Osteocyte (in vitro differentiated cells): ENCODE measurements around the gene NIM1K. TPM values are rescaled to one million over a fixed set of nuclear protein-coding genes. Genes with fewer than 3 reads are reported as not detected.
"Not testable (repeated sequence)": the region's sequence is repeated elsewhere in the genome, so short reads cannot be mapped to it uniquely, and the experiment has no call there.

ENCODE experiments used
- DNase-seq: peaks from one replicate; pipeline ENCODE4 v3.0.0; 2021; ENCODE audit warnings: mixed read lengths; ENCODE audit not compliant: unreplicated experiment; ENCODE audit errors: extremely low spot score
- H3K27ac Mint-ChIP-seq: one replicate; pipeline ENCODE4 v1.8.0; 2021; ENCODE audit warnings: mild to moderate bottlenecking, mixed read lengths; ENCODE audit not compliant: unreplicated experiment
- H3K27me3 Mint-ChIP-seq: one replicate; pipeline ENCODE4 v1.8.0; 2021; ENCODE audit warnings: mixed read lengths; ENCODE audit not compliant: unreplicated experiment
- H3K36me3 Mint-ChIP-seq: one replicate; pipeline ENCODE4 v1.8.0; 2021; ENCODE audit warnings: mixed read lengths; ENCODE audit not compliant: unreplicated experiment
- H3K4me1 Mint-ChIP-seq: one replicate; pipeline ENCODE4 v1.8.0; 2021; ENCODE audit warnings: mixed read lengths; ENCODE audit not compliant: unreplicated experiment
- H3K4me3 Mint-ChIP-seq: one replicate; pipeline ENCODE4 v1.8.0; 2021; ENCODE audit warnings: mild to moderate bottlenecking, moderate library complexity, mixed read lengths; ENCODE audit not compliant: unreplicated experiment
- H3K9me3 Mint-ChIP-seq: one replicate; pipeline ENCODE4 v1.8.0; 2021; ENCODE audit warnings: mixed read lengths; ENCODE audit not compliant: unreplicated experiment
- total RNA-seq: library from RNA; stranded (reverse); gene quantifications from 2 replicates; pipeline ENCODE4 v1.2.1, GENCODE V29; 2021
- TF ChIP-seq, protein P1 (sequence below): fragments of 200-600 bp; sonication (generic); IDR thresholded peaks from 2 replicates; pipeline ENCODE4 v1.5.0; 2021; ENCODE audit warnings: antibody characterized with exemption, mild to moderate bottlenecking, moderate library complexity

NIM1K gene
- total RNA-seq, 1 donor from 2014 or later: 0.43 TPM

DNA sequence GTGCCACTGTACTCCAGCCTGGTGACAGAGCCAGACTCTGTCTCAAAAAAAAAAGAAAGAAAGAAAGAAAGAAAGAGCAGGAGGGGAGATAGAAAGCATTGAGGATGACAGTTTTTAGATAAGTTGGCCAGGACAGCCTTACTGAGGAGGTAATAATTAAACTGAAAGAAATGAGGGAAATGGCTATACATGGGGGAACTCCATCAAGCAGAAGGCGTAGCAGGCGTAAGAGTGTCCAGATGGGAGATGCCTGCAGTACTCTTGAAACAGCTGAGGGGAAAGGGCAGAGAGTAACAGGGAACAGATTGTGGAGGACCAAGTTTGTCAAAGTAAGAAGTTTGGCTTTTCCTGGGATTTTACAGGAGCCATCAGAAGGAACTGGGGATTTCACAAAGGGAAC is 63.7 kb downstream of the NIM1K start:
- no peaks in the 10 kb centered on the region for H3K36me3 Mint-ChIP-seq
- H3K9me3 Mint-ChIP-seq: no peaks in the 10 kb centered on the region
- no peak overlapping the region for H3K4me3 Mint-ChIP-seq
- no peak for DNase-seq
- TF ChIP-seq, protein P1, sequence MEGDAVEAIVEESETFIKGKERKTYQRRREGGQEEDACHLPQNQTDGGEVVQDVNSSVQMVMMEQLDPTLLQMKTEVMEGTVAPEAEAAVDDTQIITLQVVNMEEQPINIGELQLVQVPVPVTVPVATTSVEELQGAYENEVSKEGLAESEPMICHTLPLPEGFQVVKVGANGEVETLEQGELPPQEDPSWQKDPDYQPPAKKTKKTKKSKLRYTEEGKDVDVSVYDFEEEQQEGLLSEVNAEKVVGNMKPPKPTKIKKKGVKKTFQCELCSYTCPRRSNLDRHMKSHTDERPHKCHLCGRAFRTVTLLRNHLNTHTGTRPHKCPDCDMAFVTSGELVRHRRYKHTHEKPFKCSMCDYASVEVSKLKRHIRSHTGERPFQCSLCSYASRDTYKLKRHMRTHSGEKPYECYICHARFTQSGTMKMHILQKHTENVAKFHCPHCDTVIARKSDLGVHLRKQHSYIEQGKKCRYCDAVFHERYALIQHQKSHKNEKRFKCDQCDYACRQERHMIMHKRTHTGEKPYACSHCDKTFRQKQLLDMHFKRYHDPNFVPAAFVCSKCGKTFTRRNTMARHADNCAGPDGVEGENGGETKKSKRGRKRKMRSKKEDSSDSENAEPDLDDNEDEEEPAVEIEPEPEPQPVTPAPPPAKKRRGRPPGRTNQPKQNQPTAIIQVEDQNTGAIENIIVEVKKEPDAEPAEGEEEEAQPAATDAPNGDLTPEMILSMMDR: no peak
- no peaks in the 10 kb centered on the region for H3K4me1 Mint-ChIP-seq
- H3K27ac Mint-ChIP-seq: no peak overlapping the region
- H3K27me3 Mint-ChIP-seq: peaks cover 48% of the 10 kb centered on the region

DNA sequence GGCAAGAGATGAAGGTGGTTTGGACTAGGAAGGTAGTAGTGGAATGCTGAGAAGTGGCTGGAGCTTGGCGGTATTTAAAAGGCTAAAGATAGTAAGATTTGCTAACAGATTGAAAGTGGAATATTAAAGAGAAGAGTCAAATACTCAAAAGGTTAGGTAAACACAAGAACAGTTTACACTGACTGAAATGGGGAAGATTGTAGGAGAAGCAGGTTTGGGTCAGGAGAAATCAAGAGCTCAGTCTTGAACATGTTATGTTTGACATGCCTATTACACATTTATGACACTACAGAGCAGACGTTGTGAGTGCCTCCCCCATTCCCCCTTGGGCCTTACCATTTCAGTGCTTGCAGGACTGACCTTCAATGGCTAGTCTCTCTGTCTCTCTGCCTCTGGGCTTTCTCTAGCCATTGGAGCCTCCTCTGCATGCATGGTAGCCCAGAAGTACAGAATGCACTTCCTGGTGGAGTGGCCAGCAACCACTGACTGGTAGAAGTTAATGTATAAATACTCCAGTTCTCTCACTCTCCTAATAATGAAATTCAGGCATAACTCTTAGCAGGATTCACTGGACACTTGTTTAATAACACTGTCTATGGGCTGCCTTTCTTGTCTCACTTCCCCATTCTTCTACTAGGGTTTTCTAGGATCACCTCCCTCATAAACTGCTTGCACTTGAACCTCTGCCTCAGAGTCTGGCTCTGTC is 64.4 kb downstream of the NIM1K start:
- TF ChIP-seq, protein P1: no peak
- no peak overlapping the region for H3K4me3 Mint-ChIP-seq

DNA sequence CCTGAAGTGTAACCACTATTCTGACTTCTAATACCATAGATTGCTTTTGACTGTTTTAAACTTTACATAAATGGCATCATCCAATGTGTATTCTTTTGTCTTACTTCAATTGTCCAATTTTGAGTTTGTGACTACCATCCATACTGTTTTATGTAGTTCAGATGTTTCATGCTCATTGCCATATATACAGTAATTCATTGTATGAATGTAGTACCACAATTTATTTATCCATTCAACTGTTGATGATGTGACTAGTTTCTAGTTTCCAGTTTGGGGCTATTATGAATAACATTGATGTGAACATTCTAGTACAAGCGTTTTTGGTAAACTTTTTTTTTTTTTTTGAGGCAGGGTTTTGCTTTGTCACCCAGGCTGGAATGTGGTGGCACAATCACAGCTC is 66.1 kb downstream of the NIM1K start:
- TF ChIP-seq, protein P1: no peak
- no peaks in the 10 kb centered on the region for H3K4me1 Mint-ChIP-seq
- no peaks in the 10 kb centered on the region for H3K9me3 Mint-ChIP-seq
- no peak overlapping the region for H3K4me3 Mint-ChIP-seq
- no peaks in the 10 kb centered on the region for H3K36me3 Mint-ChIP-seq
- no peak for DNase-seq
- no peak overlapping the region for H3K27ac Mint-ChIP-seq
- H3K27me3 Mint-ChIP-seq: peaks cover 40% of the 10 kb centered on the region

More for the DNA sequence above, 64.4 kb downstream of the NIM1K start:
- Mint-ChIP-seq H3K4me1 (no peaks in the 10 kb centered on the region), H3K27me3 (peaks cover 46% of the 10 kb centered on the region), H3K9me3 (no peaks in the 10 kb centered on the region), H3K27ac (no peak overlapping the region), H3K36me3 (no peaks in the 10 kb centered on the region)
- no peak for DNase-seq

DNA sequence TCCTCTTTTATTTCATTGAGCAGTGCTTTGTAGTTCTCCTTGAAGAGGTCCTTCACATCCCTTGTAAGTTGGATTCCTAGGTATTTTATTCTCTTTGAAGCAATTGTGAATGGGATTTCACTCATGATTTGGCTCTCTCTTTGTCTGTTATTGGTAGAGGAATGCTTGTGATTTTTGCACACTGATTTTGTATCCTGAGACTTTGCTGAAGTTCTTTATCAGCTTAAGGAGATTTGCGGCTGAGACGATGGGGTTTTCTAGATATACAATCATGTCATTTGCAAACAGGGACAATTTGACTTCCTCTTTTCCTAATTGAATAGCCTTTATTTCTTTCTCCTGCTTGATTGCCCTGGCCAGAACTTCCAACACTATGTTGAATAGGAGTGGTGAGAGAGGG is 70.2 kb downstream of the NIM1K start:
- not testable (repeated sequence) for H3K9me3 Mint-ChIP-seq, H3K27ac Mint-ChIP-seq, H3K4me3 Mint-ChIP-seq, DNase-seq, H3K4me1 Mint-ChIP-seq, H3K36me3 Mint-ChIP-seq
- H3K27me3 Mint-ChIP-seq: peaks cover 40% of the 10 kb centered on the region

DNA sequence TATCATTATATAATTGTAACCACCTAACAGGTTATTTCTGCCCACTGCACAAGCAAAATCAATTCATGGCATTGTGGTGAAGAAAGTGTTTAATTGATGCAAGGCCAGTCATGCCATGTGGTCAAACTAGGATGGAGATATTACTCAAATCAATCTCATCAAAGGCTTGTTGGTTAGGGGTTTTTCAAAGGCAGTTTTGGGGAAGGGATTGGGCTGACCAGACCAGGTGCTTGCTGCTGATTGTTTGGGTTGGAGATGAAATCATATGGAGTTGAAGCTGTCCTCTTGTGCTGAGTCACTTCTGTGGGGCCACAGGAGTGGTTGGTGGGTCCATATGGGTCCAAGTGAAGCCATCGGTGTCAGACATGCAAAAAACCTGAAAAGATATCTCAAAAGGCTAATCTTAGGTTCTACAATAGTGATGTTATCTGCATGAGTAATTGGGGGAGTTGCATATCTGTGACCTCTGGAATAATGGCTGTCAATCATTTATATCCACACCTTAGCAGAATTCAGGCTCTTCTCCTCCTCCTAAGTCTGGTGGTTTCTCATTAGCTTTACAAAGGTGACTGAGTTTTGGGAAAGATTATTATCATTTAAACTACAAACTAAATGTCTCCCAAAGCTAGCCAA is 76.3 kb downstream of the NIM1K start:
- DNase-seq: no peak
- no peaks in the 10 kb centered on the region for H3K36me3 Mint-ChIP-seq
- H3K27me3 Mint-ChIP-seq: peaks cover 56% of the 10 kb centered on the region

More for the DNA sequence above, 76.3 kb downstream of the NIM1K start:
- H3K27ac Mint-ChIP-seq: no peak overlapping the region
- peaks cover 18% of the 10 kb centered on the region for H3K9me3 Mint-ChIP-seq
- no peaks in the 10 kb centered on the region for H3K4me1 Mint-ChIP-seq
- TF ChIP-seq, protein P1: no peak
- no peak overlapping the region for H3K4me3 Mint-ChIP-seq
